ENCODE measurements around the gene DYNC1LI2. TPM values are rescaled to one million over a fixed set of nuclear protein-coding genes. Genes with fewer than 3 reads are reported as not detected.
"Not testable (repeated sequence)": the region's sequence is repeated elsewhere in the genome, so short reads cannot be mapped to it uniquely, and the experiment has no call there.

DYNC1LI2 gene
- 149 TPM for total RNA-seq

DNA sequence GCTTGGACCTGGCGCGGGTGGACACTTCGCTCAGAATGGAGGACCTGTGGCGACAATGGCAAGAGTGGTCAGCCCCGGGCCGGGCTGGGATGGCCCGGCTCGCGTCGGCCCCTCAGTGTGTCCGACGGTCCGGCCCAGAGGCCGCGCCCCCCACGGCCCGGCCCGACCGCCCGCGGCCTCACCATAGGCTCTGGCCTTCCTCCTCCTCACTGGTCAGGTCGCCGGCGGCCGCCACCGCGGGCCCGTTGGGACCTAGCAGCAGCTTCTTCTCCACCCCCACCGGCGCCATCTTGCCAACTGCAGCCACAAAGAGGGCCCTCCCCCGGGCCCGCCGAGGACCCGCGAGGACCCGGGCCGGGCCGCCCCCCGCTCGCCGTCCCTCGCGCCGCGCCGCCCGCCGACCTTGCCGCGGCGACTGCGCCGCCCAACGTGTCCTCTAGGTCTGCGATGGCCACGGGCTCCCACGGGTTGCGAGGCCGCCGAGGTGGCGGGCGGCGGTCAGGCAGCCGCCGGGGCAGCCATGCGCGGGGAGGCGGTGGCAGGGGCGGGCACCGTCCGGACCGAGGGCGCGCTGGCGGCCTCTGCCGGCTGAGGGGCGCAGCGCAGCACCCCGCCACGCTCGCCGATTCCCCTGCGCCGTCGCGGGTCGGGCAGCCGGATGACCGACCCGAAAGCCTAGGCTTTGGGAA lies at the start of gene DYNC1LI2:
TSS of gene DYNC1LI2 (minus strand) at position 307 of the 689 bp plus-strand sequence. CDS start at position 289, 18 bp downstream.
- no peak for DNase-seq (ENCODE audit: extremely low spot score in 2 of 2)
- intact Hi-C loops (cut with DNase I): no loop called here
- H3K4me1 ChIP-seq: peaks cover 44% of the 10 kb centered on the region

DNA sequence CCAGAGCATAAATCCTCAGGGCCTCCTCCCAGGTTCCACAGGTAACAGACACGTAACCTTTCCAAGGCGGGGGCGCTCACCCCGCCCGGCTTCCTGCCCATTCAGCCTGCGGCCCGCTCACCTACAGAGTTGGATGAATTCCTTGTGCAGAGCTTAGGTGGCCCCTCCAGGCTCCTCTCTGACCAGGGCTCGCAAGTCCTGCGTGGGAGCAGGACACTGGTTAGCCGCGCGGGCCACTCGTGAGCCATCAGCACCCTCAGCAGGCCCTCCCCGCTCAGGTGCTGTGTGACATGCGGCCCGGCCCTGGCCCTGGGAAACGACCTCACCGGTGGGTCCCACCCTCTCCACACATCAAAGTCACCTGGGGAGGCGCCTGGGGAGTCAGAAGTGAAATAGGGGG lies 49.4 kb upstream of the DYNC1LI2 start:
- intact Hi-C loops (cut with DNase I): no loop called here
- Histone ChIP-seq H3K27ac (no peak overlapping the region), H3K4me1 (no peaks in the 10 kb centered on the region), H3K9me3 (no peaks in the 10 kb centered on the region), H3K36me3 (peaks cover 0 to 40% of the 10 kb centered on the region in 2 donors), H3K27me3 (no peaks in the 10 kb centered on the region), H3K4me3 (no peak overlapping the region)
- no peak for DNase-seq (ENCODE audit: extremely low spot score in 2 of 2)
- TF ChIP-seq POLR2AphosphoS5 (IDR thresholded peaks at IDR 0.05; ENCODE audit: insufficient read depth in 1 of 2, low read depth in 1 of 2) (no peak), POLR2A (IDR thresholded peaks at IDR 0.05) (no peak)
- TF ChIP-seq, protein P1, sequence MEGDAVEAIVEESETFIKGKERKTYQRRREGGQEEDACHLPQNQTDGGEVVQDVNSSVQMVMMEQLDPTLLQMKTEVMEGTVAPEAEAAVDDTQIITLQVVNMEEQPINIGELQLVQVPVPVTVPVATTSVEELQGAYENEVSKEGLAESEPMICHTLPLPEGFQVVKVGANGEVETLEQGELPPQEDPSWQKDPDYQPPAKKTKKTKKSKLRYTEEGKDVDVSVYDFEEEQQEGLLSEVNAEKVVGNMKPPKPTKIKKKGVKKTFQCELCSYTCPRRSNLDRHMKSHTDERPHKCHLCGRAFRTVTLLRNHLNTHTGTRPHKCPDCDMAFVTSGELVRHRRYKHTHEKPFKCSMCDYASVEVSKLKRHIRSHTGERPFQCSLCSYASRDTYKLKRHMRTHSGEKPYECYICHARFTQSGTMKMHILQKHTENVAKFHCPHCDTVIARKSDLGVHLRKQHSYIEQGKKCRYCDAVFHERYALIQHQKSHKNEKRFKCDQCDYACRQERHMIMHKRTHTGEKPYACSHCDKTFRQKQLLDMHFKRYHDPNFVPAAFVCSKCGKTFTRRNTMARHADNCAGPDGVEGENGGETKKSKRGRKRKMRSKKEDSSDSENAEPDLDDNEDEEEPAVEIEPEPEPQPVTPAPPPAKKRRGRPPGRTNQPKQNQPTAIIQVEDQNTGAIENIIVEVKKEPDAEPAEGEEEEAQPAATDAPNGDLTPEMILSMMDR (IDR thresholded peaks at IDR 0.05): no peak

More for the DNA sequence above, at the start of gene DYNC1LI2:
- TF ChIP-seq, protein P1 (IDR thresholded peaks at IDR 0.05): peak; percentile 51 to 85 (median 55)
- TF ChIP-seq POLR2A (IDR thresholded peaks at IDR 0.05) (no peak), POLR2AphosphoS5 (IDR thresholded peaks at IDR 0.05; ENCODE audit: insufficient read depth in 1 of 2, low read depth in 1 of 2) (peak in 1 of 2 donors; percentile 35)
- H3K36me3 ChIP-seq: peaks cover 0 to 15% of the 10 kb centered on the region in 2 donors
- H3K27me3 ChIP-seq: no peaks in the 10 kb centered on the region
- H3K27ac ChIP-seq: peak within 1 kb of the TSS; percentile 89
- H3K9me3 ChIP-seq: no peaks in the 10 kb centered on the region
- peak within 1 kb of the TSS; percentile 80 to 99 for H3K4me3 ChIP-seq

DNA sequence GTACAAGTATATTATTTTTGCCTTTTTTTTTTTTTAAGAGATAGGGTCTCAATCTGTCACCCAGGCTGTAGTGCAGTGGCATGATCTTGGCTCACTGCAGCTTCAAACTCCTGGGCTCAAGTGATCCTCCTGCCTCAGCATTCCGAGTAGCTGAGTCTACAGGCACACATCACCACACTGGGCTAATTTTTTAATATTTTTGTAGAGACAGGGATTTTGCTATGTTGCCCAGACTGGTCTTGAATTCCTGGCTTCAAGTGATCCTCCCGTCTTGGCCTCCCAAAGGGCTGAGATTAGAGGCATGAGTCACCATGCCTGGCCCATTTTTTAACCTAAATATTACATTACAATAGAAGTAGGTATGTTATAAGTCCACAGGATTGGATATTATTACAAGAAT lies 46.8 kb upstream of the DYNC1LI2 start:
- Histone ChIP-seq H3K27me3 (no peaks in the 10 kb centered on the region), H3K4me3 (no peak overlapping the region), H3K27ac (no peak overlapping the region), H3K36me3 (peaks cover 0 to 14% of the 10 kb centered on the region in 2 donors), H3K4me1 (no peaks in the 10 kb centered on the region), H3K9me3 (no peaks in the 10 kb centered on the region)
- no peak for DNase-seq (ENCODE audit: extremely low spot score in 2 of 2)
- TF ChIP-seq POLR2A (IDR thresholded peaks at IDR 0.05) (no peak), POLR2AphosphoS5 (IDR thresholded peaks at IDR 0.05; ENCODE audit: insufficient read depth in 1 of 2, low read depth in 1 of 2) (no peak)
- TF ChIP-seq, protein P1 (IDR thresholded peaks at IDR 0.05): no peak
- intact Hi-C loops (cut with DNase I): no loop called here

GRCh38 chr16:66793984-66794383 lies 42.6 kb upstream of the DYNC1LI2 start:
- H3K9me3 ChIP-seq; H3K4me1 ChIP-seq; H3K36me3 ChIP-seq; H3K27ac ChIP-seq; intact Hi-C loops (cut with DNase I); H3K27me3 ChIP-seq; H3K4me3 ChIP-seq; DNase-seq (ENCODE audit: extremely low spot score in 2 of 2): not testable (repeated sequence)

- intact Hi-C loops (cut with DNase I): no loop called here
These were observed 38.8 kb upstream of the DYNC1LI2 start for GRCh38 chr16:66790130-66790733.

More at GRCh38 chr16:66790130-66790733, 38.8 kb upstream of the DYNC1LI2 start:
- TF ChIP-seq POLR2A (IDR thresholded peaks at IDR 0.05): no peak
- TF ChIP-seq POLR2AphosphoS5 (IDR thresholded peaks at IDR 0.05; ENCODE audit: insufficient read depth in 1 of 2, low read depth in 1 of 2): no peak
- TF ChIP-seq, protein P1 (IDR thresholded peaks at IDR 0.05): no peak
- H3K4me3 ChIP-seq: no peak overlapping the region
- no peak overlapping the region for H3K27ac ChIP-seq
- DNase-seq (ENCODE audit: extremely low spot score in 2 of 2): no peak
- H3K36me3 ChIP-seq: no peaks in the 10 kb centered on the region
- H3K9me3 ChIP-seq: no peaks in the 10 kb centered on the region
- no peaks in the 10 kb centered on the region for H3K27me3 ChIP-seq
- no peaks in the 10 kb centered on the region for H3K4me1 ChIP-seq

All from vagina (tissue), 2 donors.